GM23338 (cell line): ENCODE data around the gene LTN1.

Experiments
- CREB1 ChIP-seq: fragments of 250-450 bp; sonication (Bioruptor Pico); IDR thresholded peaks from 2 replicates; pipeline ENCODE4 v1.5.0; 2020; ENCODE audit warnings: low read depth, mild to moderate bottlenecking, moderate library complexity
- ETS1 ChIP-seq: IDR thresholded peaks from 2 replicates; pipeline ENCODE4 v1.6.1; 2016; ENCODE audit warnings: antibody characterized with exemption
- EZH2 ChIP-seq: fragments of 200-600 bp; sonication (generic); IDR thresholded peaks from one replicate; pipeline ENCODE4 v1.8.0; 2017; ENCODE audit warnings: antibody characterized with exemption, mild to moderate bottlenecking, low read depth; ENCODE audit not compliant: unreplicated experiment
- EZH2phosphoT487 ChIP-seq: fragments of 200-600 bp; sonication (generic); IDR thresholded peaks from one replicate; pipeline ENCODE4 v1.8.1; 2018; ENCODE audit warnings: antibody characterized with exemption; ENCODE audit not compliant: unreplicated experiment
- POLR2AphosphoS5 ChIP-seq: IDR thresholded peaks from 2 replicates; pipeline ENCODE4 v1.6.1; 2016; ENCODE audit warnings: antibody characterized with exemption, low read depth
- REST ChIP-seq: IDR thresholded peaks from one replicate; pipeline ENCODE4 v1.6.1; 2018; ENCODE audit warnings: antibody characterized with exemption; ENCODE audit not compliant: unreplicated experiment
- STAT1 ChIP-seq: IDR thresholded peaks from one replicate; pipeline ENCODE4 v1.6.1; 2016; ENCODE audit warnings: antibody characterized with exemption; ENCODE audit not compliant: unreplicated experiment
- ZNF114 ChIP-seq: fragments of 250-450 bp; sonication (Bioruptor Pico); IDR thresholded peaks from 2 replicates; pipeline ENCODE4 v1.5.0; 2020; ENCODE audit warnings: mild to moderate bottlenecking, moderate library complexity
- TF ChIP-seq, protein P1 (sequence below), 2 experiments: fragments of 200-600 bp in 1 of 2; sonication (generic) in 1 of 2; conservative IDR thresholded peaks; 2 replicates each; pipeline versions ENCODE4 v1.5.1 to v1.6.1; 2016 to 2017; ENCODE audit warnings: antibody characterized with exemption in 2 of 2, low read depth in 2 of 2, mild to moderate bottlenecking in 2 of 2, moderate library complexity in 1 of 2
- TF ChIP-seq, protein P2 (sequence below): fragments of 250-450 bp; sonication (Bioruptor Pico); IDR thresholded peaks from 2 replicates; pipeline ENCODE4 v1.5.0; 2020; ENCODE audit warnings: mild to moderate bottlenecking, moderate library complexity

DNA sequence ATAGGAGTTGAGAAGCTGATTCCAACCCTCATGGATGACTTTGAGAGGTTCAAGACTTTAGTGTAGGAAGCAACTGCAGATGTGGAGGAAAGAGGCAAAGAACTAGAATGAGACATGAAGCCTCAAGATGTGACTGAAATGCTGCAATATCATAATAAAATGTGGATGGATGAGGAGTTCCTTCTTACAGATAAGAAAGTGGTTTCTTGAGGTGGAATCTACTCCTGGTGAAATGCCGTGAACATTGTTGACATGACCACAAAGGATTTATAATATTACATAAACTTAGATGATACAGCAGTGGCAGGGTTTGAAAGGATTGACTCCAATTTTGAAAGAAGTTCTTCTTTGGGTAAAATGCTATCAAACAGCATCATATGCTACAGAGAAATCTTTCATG is 28.8 kb downstream of the LTN1 start:
- TF ChIP-seq, protein P1, sequence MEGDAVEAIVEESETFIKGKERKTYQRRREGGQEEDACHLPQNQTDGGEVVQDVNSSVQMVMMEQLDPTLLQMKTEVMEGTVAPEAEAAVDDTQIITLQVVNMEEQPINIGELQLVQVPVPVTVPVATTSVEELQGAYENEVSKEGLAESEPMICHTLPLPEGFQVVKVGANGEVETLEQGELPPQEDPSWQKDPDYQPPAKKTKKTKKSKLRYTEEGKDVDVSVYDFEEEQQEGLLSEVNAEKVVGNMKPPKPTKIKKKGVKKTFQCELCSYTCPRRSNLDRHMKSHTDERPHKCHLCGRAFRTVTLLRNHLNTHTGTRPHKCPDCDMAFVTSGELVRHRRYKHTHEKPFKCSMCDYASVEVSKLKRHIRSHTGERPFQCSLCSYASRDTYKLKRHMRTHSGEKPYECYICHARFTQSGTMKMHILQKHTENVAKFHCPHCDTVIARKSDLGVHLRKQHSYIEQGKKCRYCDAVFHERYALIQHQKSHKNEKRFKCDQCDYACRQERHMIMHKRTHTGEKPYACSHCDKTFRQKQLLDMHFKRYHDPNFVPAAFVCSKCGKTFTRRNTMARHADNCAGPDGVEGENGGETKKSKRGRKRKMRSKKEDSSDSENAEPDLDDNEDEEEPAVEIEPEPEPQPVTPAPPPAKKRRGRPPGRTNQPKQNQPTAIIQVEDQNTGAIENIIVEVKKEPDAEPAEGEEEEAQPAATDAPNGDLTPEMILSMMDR (conservative IDR thresholded peaks at IDR 0.05; ENCODE audit: low read depth in 2 of 2), result no peak
- TF ChIP-seq EZH2, result no peak
- TF ChIP-seq, protein P2, sequence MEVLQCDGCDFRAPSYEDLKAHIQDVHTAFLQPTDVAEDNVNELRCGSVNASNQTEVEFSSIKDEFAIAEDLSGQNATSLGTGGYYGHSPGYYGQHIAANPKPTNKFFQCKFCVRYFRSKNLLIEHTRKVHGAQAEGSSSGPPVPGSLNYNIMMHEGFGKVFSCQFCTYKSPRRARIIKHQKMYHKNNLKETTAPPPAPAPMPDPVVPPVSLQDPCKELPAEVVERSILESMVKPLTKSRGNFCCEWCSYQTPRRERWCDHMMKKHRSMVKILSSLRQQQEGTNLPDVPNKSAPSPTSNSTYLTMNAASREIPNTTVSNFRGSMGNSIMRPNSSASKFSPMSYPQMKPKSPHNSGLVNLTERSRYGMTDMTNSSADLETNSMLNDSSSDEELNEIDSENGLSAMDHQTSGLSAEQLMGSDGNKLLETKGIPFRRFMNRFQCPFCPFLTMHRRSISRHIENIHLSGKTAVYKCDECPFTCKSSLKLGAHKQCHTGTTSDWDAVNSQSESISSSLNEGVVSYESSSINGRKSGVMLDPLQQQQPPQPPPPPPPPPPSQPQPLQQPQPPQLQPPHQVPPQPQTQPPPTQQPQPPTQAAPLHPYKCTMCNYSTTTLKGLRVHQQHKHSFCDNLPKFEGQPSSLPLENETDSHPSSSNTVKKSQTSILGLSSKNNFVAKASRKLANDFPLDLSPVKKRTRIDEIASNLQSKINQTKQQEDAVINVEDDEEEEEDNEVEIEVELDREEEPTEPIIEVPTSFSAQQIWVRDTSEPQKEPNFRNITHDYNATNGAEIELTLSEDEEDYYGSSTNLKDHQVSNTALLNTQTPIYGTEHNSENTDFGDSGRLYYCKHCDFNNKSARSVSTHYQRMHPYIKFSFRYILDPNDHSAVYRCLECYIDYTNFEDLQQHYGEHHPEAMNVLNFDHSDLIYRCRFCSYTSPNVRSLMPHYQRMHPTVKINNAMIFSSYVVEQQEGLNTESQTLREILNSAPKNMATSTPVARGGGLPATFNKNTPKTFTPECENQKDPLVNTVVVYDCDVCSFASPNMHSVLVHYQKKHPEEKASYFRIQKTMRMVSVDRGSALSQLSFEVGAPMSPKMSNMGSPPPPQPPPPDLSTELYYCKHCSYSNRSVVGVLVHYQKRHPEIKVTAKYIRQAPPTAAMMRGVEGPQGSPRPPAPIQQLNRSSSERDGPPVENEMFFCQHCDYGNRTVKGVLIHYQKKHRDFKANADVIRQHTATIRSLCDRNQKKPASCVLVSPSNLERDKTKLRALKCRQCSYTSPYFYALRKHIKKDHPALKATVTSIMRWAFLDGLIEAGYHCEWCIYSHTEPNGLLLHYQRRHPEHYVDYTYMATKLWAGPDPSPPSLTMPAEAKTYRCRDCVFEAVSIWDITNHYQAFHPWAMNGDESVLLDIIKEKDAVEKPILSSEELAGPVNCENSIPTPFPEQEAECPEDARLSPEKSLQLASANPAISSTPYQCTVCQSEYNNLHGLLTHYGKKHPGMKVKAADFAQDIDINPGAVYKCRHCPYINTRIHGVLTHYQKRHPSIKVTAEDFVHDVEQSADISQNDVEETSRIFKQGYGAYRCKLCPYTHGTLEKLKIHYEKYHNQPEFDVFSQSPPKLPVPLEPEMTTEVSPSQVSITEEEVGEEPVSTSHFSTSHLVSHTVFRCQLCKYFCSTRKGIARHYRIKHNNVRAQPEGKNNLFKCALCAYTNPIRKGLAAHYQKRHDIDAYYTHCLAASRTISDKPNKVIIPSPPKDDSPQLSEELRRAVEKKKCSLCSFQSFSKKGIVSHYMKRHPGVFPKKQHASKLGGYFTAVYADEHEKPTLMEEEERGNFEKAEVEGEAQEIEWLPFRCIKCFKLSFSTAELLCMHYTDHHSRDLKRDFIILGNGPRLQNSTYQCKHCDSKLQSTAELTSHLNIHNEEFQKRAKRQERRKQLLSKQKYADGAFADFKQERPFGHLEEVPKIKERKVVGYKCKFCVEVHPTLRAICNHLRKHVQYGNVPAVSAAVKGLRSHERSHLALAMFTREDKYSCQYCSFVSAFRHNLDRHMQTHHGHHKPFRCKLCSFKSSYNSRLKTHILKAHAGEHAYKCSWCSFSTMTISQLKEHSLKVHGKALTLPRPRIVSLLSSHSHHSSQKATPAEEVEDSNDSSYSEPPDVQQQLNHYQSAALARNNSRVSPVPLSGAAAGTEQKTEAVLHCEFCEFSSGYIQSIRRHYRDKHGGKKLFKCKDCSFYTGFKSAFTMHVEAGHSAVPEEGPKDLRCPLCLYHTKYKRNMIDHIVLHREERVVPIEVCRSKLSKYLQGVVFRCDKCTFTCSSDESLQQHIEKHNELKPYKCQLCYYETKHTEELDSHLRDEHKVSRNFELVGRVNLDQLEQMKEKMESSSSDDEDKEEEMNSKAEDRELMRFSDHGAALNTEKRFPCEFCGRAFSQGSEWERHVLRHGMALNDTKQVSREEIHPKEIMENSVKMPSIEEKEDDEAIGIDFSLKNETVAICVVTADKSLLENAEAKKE (CRISPR knock-in tag), result no peak
- TF ChIP-seq ETS1, result no peak
- no peak for TF ChIP-seq ZNF114
- TF ChIP-seq POLR2AphosphoS5, result no peak
- TF ChIP-seq EZH2phosphoT487, result no peak
- no peak for TF ChIP-seq CREB1 (CRISPR knock-in tag)
- TF ChIP-seq REST, result no peak
- TF ChIP-seq STAT1, result no peak
